Measurements from ENCODE around the gene EFHD1. TPM values are rescaled to one million over a fixed set of nuclear protein-coding genes. Genes with fewer than 3 reads are reported as not detected.
"Not testable (repeated sequence)": the region's sequence is repeated elsewhere in the genome, so short reads cannot be mapped to it uniquely, and the experiment has no call there.

EFHD1 gene
- total and polyA plus RNA-seq, 8 donors: 3.5 to 13.6 (median 5.0) TPM

DNA sequence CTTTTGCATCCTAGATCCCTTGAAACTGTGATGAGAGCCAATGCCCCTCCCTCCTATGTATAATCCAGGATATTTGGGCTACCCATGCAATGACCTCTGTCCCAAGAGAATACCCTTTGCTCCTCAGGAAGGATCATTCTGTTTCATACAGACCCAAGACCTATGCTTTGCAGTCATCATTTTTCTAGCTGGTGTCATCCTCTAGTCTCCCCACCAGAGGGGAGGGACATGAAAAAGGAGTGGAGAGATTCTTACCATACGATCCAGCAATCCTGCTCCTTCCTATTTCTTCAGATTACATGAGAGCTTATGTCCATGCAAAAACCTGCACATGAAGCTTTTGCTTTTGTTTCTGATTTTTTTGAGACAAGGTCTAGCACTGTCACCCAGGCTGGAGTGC is 50.0 kb downstream of the EFHD1 start:
- no peak for DNase-seq
- intact Hi-C loops (cut with DNase I): no loop called here
- no peaks in the 10 kb centered on the region for H3K36me3 ChIP-seq

DNA sequence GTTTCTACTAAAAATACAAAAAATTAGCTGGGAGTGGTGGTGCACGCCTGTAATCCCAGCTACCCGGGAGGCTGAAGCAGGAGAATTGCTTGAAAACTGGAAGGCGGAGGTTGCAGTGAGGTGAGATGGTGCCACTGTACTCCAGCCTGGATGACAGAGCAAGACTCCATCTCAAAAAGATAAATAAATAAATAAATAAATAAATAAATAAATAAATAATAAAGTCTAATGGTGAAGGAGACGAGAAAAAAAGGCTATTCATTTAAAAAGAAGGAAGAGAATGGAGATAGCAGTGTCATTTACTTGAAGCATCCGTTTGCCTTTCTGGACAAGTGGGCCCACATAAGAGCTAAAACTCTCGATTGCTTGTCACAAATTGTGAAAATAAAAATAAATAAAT is 52.0 kb downstream of the EFHD1 start:
- H3K27ac ChIP-seq; H3K9me3 ChIP-seq; H3K36me3 ChIP-seq; intact Hi-C loops (cut with DNase I); ATAC-seq; H3K4me3 ChIP-seq; H3K4me1 ChIP-seq; DNase-seq: not testable (repeated sequence)
- H3K27me3 ChIP-seq: peaks cover 0 to 10% of the 10 kb centered on the region in 2 donors

More for the DNA sequence above, 50.0 kb downstream of the EFHD1 start:
- no peak for ATAC-seq
- no peak overlapping the region for H3K4me3 ChIP-seq
- H3K9me3 ChIP-seq: no peaks in the 10 kb centered on the region
- H3K27ac ChIP-seq: no peak overlapping the region
- peaks cover 0 to 11% of the 10 kb centered on the region in 2 donors for H3K27me3 ChIP-seq
- TF ChIP-seq, protein P1, sequence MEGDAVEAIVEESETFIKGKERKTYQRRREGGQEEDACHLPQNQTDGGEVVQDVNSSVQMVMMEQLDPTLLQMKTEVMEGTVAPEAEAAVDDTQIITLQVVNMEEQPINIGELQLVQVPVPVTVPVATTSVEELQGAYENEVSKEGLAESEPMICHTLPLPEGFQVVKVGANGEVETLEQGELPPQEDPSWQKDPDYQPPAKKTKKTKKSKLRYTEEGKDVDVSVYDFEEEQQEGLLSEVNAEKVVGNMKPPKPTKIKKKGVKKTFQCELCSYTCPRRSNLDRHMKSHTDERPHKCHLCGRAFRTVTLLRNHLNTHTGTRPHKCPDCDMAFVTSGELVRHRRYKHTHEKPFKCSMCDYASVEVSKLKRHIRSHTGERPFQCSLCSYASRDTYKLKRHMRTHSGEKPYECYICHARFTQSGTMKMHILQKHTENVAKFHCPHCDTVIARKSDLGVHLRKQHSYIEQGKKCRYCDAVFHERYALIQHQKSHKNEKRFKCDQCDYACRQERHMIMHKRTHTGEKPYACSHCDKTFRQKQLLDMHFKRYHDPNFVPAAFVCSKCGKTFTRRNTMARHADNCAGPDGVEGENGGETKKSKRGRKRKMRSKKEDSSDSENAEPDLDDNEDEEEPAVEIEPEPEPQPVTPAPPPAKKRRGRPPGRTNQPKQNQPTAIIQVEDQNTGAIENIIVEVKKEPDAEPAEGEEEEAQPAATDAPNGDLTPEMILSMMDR (IDR thresholded peaks at IDR 0.05): no peak
- H3K4me1 ChIP-seq: no peaks in the 10 kb centered on the region

DNA sequence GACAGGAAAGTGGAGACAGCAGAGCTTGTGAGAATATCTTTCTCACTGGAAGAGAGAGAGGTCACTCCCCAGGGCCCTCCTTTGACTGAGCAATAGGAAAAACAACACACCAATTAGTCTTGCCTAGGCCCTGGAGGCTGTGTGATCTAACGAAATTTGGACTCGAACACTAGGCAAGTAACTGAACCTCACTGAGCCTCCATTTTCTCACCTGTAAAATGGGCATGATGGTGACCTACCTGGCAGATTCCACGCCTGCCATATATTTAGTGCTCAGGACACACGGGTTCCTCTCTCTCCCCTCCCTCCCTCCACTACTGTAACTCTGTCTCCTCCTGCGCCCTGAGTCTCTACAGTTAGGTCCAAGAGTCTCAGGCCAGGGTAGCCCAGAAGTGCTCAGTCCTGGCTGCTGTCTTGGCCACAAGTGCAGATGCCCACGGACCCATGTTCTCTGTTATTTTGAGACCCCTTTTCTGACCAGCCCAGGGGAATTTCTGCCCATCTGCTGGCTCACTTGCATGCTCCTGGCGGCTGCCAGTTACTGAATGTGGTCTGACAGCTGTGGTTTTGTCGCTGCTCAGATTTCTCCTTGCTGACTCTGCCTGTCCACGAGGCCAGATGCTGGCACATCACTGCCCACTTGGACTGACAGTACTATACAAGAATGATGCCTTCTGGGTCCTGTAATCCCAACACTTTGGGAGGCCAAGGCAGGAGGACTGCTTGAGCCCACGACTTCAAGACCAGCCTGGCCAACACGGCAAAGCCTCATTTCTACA is 54.2 kb downstream of the EFHD1 start:
- no peaks in the 10 kb centered on the region for H3K9me3 ChIP-seq

DNA sequence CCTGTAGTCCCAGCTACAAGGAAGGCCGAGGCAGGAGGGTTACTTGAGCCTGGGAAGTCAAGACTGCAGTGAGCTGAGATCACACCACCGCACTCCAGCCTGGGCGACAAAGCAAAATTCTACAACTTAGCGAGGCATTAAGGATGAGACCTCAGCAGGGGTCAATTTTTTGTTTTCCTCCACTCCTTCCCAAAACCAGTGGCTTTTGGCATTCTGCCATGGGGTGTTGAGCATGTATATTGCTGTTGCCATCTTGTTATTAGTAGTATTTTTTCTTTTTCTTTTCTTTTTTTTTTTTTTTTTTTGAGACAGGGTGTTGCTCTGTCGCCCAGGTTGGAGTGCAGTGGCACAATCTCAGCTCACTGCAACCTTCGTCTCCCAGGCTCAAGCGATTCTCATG is 54.8 kb downstream of the EFHD1 start:
- intact Hi-C loops (cut with DNase I): no loop called here
- TF ChIP-seq, protein P1 (IDR thresholded peaks at IDR 0.05): no peak
- Histone ChIP-seq H3K27me3 (no peaks in the 10 kb centered on the region), H3K4me1 (no peaks in the 10 kb centered on the region), H3K9me3 (no peaks in the 10 kb centered on the region), H3K27ac (no peak overlapping the region), H3K4me3 (no peak overlapping the region), H3K36me3 (no peaks in the 10 kb centered on the region)
- DNase-seq (no peak), ATAC-seq (no peak)

More for the DNA sequence above, 54.2 kb downstream of the EFHD1 start:
- TF ChIP-seq, protein P1 (IDR thresholded peaks at IDR 0.05): no peak
- DNase-seq (no peak), ATAC-seq (no peak)
- no peak overlapping the region for H3K27ac ChIP-seq
- H3K36me3 ChIP-seq: no peaks in the 10 kb centered on the region
- intact Hi-C loops (cut with DNase I): no loop called here
- no peaks in the 10 kb centered on the region for H3K4me1 ChIP-seq
- H3K27me3 ChIP-seq: no peaks in the 10 kb centered on the region
- H3K4me3 ChIP-seq: no peak overlapping the region

DNA sequence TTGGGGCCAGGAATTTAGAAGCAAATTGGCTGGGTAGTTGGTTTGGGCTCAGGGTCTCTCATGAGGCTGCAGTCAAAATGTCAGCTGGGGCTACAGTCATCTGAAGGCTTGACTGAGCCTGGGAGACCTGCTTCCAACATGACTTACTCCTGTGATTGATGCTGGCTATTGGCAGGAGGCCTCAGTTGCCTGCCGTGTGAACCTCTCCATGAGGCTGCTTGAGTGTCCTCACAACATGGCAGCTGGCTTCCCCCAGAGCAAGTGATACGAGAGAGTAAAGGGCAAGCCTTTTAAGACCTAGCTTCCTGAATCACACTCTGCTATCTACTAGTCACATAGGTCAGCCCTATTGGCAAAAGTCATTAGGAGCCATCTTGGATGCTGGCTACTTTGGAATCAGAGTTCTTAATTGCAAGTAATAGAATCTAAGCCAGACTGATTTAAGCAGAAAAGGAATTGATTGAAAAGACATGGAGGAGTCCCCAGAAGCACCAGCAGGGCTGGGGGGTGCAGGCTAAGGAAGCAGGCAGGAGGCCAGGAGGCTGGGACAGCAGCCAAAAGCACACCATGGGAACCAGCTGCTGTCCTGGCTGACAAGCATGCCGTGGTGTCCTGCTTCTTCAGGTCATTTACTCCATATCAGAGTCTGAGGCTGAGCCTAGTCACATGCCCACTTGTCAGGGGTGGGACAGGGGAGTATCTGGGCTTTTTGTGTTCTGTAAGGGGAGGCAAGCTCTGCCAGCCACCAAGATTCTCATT is 55.9 kb downstream of the EFHD1 start:
- no peaks in the 10 kb centered on the region for H3K9me3 ChIP-seq
- H3K27me3 ChIP-seq: no peaks in the 10 kb centered on the region
- DNase-seq (peak in 2 of 4 donors; percentile 42 to 71), ATAC-seq (no peak)
- TF ChIP-seq, protein P1 (IDR thresholded peaks at IDR 0.05): no peak
- intact Hi-C loops (cut with DNase I): no loop called here
- H3K36me3 ChIP-seq: no peaks in the 10 kb centered on the region
- H3K4me1 ChIP-seq: no peaks in the 10 kb centered on the region
- no peak overlapping the region for H3K27ac ChIP-seq
- H3K4me3 ChIP-seq: no peak overlapping the region

DNA sequence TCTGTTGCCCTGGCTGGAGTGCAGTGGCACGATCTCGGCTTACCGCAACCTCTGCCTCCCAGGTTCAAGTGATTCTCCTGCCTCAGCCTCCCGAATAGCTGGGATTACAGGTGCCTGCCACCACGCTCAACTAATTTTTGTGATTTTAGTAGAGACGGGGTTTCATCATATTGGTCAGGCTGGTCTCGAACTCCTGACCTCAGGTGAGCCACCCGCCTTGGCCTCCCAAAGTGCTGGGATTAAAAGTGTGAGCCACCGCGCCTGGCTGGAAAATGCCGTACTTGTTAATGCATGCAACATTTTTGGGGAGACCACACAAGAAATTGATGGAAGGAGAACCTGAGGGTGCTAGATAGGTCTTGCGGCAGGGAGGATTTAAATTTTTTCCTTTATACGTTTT is 57.7 kb downstream of the EFHD1 start:
- DNase-seq, H3K4me3 ChIP-seq, ATAC-seq: not testable (repeated sequence)

More for the DNA sequence above, 57.7 kb downstream of the EFHD1 start:
- H3K36me3 ChIP-seq; intact Hi-C loops (cut with DNase I); H3K9me3 ChIP-seq; H3K27me3 ChIP-seq; H3K27ac ChIP-seq; H3K4me1 ChIP-seq: not testable (repeated sequence)

Measured in left lung (tissue), 10 donors.